ENCODE data around the gene OSBPL10. TPM values are rescaled to one million over a fixed set of nuclear protein-coding genes. Genes with fewer than 3 reads are reported as not detected.
A peak's percentile ranks its signal among the peaks of the same experiment; 100 is the strongest.

The OSBPL10 gene
- total and polyA plus RNA-seq, 2 of the 4 experiments (the other 2 are of a cell fraction), result 9.5 to 10.1 TPM

GRCh38 chr3:31968369-31968926 lies 12.6 kb downstream of the OSBPL10 start:
- Histone ChIP-seq H3K23ac (ENCODE audit: low read depth, low read length) (peak overlapping the region; percentile 28; the same call in 1 of the 2 replicates), H2AK9ac (replicated peaks; ENCODE audit: low read depth, low read length, poor library complexity) (no peak overlapping the region), H2BK20ac (ENCODE audit: low read depth, low read length) (peak overlapping the region; percentile 68; the same call in 1 of the 2 replicates), H2AK5ac (ENCODE audit: low read depth, low read length) (no peak overlapping the region), H3K4me3 (ENCODE audit: insufficient read depth, low read depth, low read length) (no peak overlapping the region), H2AFZ (replicated peaks; ENCODE audit: low read length, poor library complexity) (no peak overlapping the region), H3K4ac (ENCODE audit: low read depth, low read length) (peak overlapping the region; percentile 80; the same call in 1 of the 2 replicates), H3K18ac (ENCODE audit: low read depth, low read length) (peak overlapping the region; percentile 40; the same call in 1 of the 2 replicates), H4K20me1 (ENCODE audit: insufficient read depth, low read length) (peaks cover 4% of the 10 kb centered on the region; the same call in 1 of the 2 replicates), H3K14ac (replicated peaks; ENCODE audit: low read depth, low read length) (0 out of 2 replicates have a peak overlapping the region, but pooled peaks have one; percentile 23), H4K5ac (ENCODE audit: low read depth, low read length) (no peak overlapping the region), H4K8ac (ENCODE audit: low read depth in 2 of 2, low read length in 2 of 2) (peak overlapping the region in 1 of 2 experiments; percentile 77; a peak in 2 of 4 replicates), H4K91ac (ENCODE audit: insufficient read depth, low read depth, low read length) (peak overlapping the region; percentile 28; the same call in 1 of the 2 replicates), H3K79me1 (ENCODE audit: low read depth in 1 of 2, low read length in 2 of 2) (peaks cover 10 to 29% of the 10 kb centered on the region in 2 experiments; a peak in 3 of 4 replicates), H3K9ac (ENCODE audit: low read depth, low read length) (peak overlapping the region; percentile 33; the same call in 1 of the 2 replicates), H3K9me1 (ENCODE audit: insufficient read depth, low read length) (peaks cover 7% of the 10 kb centered on the region), H2BK5ac (ENCODE audit: low read depth, low read length, poor library complexity, severe bottlenecking) (peak overlapping the region; percentile 97), H3K36me3 (ENCODE audit: control insufficient read depth, insufficient read depth, low read length) (no peaks in the 10 kb centered on the region), H3K27me3 (ENCODE audit: control insufficient read depth, insufficient read depth, low read length) (no peaks in the 10 kb centered on the region), H2BK15ac (ENCODE audit: low read depth, low read length) (peak overlapping the region; percentile 22; the same call in 2 of the 3 replicates), H2BK120ac (ENCODE audit: low read depth, low read length) (peak overlapping the region; percentile 94), H3K4me1 (ENCODE audit: control insufficient read depth, insufficient read depth, low read length) (peaks cover 8% of the 10 kb centered on the region), H3K4me2 (ENCODE audit: low read depth, low read length) (peak overlapping the region; percentile 76), H3K56ac (ENCODE audit: extremely low read depth, insufficient read depth, low read length) (peak overlapping the region; percentile 71), H3K9me3 (ENCODE audit: control insufficient read depth, insufficient read depth, low read length) (no peaks in the 10 kb centered on the region), H3K27ac (ENCODE audit: insufficient read depth, low read length) (peak overlapping the region; percentile 89; the same call in 1 of the 2 replicates)
- in situ Hi-C loops (cut with MboI; ENCODE audit: low sequenced_read_pairs), result no loop called here
- dilution Hi-C loops (cut with HindIII; ENCODE audit: low sequenced_read_pairs, unreplicated experiment), result no loop called here
- DNase-seq (peak; percentile 77), ATAC-seq (ENCODE audit: low read depth) (peak; percentile 46)
- ChIA-PET CTCF (no interaction called here), POLR2A (ENCODE audit: unreplicated experiment) (no interaction called here)
- no TSS peak for BruUV-seq (replicated peaks)
- TF ChIP-seq, protein P1, sequence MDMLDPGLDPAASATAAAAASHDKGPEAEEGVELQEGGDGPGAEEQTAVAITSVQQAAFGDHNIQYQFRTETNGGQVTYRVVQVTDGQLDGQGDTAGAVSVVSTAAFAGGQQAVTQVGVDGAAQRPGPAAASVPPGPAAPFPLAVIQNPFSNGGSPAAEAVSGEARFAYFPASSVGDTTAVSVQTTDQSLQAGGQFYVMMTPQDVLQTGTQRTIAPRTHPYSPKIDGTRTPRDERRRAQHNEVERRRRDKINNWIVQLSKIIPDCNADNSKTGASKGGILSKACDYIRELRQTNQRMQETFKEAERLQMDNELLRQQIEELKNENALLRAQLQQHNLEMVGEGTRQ (IDR thresholded peaks at IDR 0.05; ENCODE audit: low read depth, low read length), result no peak
- TF ChIP-seq FOS (IDR thresholded peaks at IDR 0.05; ENCODE audit: low read depth, low read length), result peak; percentile 28; the same call in 1 of the 2 replicates
- no peak for TF ChIP-seq RCOR1 (IDR thresholded peaks at IDR 0.05; ENCODE audit: insufficient replicate concordance, low read length)
- 0% methylated on average over 1 of the region's 2 CpGs; no CpG with 5 or more reads in 1 of the 2 experiments for WGBS, 2 experiments (ENCODE audit: extremely low coverage in 2 of 2, insufficient read length in 1 of 2)
- intact Hi-C loops (cut with micrococcal nuclease), result loop anchor here (1.0 kb wide), 1 partner anchor 436 kb away; the partner anchor contains the start of gene STT3B
